GM12873 (cell line): ENCODE measurements around the gene STRN4.

Experiments used
- CTCF ChIP-seq: IDR thresholded peaks from 2 replicates; pipeline ENCODE4 v1.5.1; 2012; ENCODE audit warnings: low read depth, mild to moderate bottlenecking, moderate library complexity, low read length, control low read depth; ENCODE audit not compliant: insufficient read depth; ENCODE audit errors: missing control alignments

The STRN4 gene

GRCh38 chr19:46755077-46755852, 9.0 kb upstream of the STRN4 start:
- no peak for TF ChIP-seq CTCF

DNA sequence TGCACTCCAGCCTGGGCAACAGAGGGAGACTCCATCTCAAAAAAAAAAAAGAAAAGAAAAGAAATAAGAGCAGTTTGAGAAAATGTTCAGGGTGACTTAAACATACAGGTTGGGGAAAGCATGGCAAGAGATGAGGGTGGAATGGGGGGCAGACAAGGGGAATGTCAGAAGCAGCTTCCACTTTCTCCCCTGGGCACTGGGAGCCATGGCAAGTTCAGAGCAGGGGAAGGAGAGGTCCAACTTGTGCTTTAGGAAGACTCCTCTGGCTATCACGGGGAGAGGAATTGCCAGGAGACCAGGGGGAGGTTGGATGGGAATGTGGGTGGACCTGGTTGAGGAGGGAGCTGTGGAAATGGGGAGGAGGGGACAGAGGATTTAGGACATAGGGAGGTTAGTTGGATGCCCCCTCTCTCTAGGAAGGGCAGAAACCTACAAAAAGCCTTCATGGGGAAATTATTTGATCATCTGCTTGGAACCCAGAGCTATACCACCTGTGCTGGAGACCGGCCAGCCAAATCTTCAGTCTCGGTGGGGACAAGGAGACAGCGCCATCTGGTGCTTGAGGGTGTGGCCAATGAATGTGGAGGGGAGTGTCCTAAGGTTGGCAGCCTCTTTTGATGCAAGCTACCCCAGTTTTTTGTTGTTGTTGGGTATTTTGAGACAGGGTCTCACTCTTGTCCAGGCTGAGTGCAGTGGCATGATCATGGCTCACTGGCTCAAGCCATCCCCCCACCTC, 7.3 kb upstream of the STRN4 start:
- peak; percentile 75 for TF ChIP-seq CTCF

- peak; percentile 91 for TF ChIP-seq CTCF
Measured at GRCh38 chr19:46748325-46749109, 2.3 kb upstream of the STRN4 start.

GRCh38 chr19:46745521-46746280, 549 bp downstream of the STRN4 start, which contains the start of gene FKRP:
Gene FKRP (plus strand): TSS chr19:46746057. CDS start chr19:46755451, 9,394 bp downstream.
- no peak for TF ChIP-seq CTCF

DNA sequence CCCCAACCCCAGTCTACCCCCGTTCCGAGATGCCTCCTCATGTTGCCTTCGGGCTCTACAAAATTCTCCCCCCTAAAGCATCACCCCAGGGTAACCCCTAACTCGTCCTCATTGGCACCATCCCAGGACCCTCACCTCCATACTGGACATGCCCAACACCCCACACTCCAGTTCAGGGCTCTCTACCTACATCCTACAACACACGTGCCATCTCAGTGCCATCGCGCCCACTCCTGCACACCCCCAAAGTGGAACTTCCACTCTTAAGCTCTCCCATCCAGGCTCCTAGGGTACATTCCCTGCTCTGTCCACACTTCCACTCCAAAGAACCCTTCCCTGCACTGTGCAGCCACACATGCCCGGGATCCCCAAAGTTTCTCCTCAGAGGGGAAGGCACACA, 1.2 kb downstream of the STRN4 start:
- TF ChIP-seq CTCF: no peak

GRCh38 chr19:46744005-46744691, 2.1 kb downstream of the STRN4 start:
- no peak for TF ChIP-seq CTCF
